ENCODE results near the gene NBPF1.
"Not testable (repeated sequence)": the region's sequence is repeated elsewhere in the genome, so short reads cannot be mapped to it uniquely, and the experiment has no call there.

The NBPF1 gene

GRCh38 chr1:16613185-16614147, at the start of gene NBPF1:
Gene NBPF1 (minus strand): TSS chr1:16613564.
- TF ChIP-seq JUND (IDR thresholded peaks at IDR 0.05; ENCODE audit: low read depth) = no peak
- peak; percentile 97 to 100 for DNase-seq (ENCODE audit: low read depth in 1 of 2, low spot score in 1 of 2)
- in situ Hi-C loops (cut with HindIII; ENCODE audit: low pct_unique_long_range_greater_than_20kb, low sequenced_read_pairs) = no loop called here

- DNase-seq (ENCODE audit: low read depth in 1 of 2, low spot score in 1 of 2); in situ Hi-C loops (cut with HindIII; ENCODE audit: low pct_unique_long_range_greater_than_20kb, low sequenced_read_pairs): not testable (repeated sequence)
Observed at GRCh38 chr1:16658234-16658633, 44.9 kb upstream of the NBPF1 start.

- DNase-seq (ENCODE audit: low read depth in 1 of 2, low spot score in 1 of 2); in situ Hi-C loops (cut with HindIII; ENCODE audit: low pct_unique_long_range_greater_than_20kb, low sequenced_read_pairs): not testable (repeated sequence)
Observed at GRCh38 chr1:16656981-16657683, 43.8 kb upstream of the NBPF1 start.

- in situ Hi-C loops (cut with HindIII; ENCODE audit: low pct_unique_long_range_greater_than_20kb, low sequenced_read_pairs); DNase-seq (ENCODE audit: low read depth in 1 of 2, low spot score in 1 of 2): not testable (repeated sequence)
Observed at GRCh38 chr1:16656574-16656973, 43.2 kb upstream of the NBPF1 start.

- in situ Hi-C loops (cut with HindIII; ENCODE audit: low pct_unique_long_range_greater_than_20kb, low sequenced_read_pairs); DNase-seq (ENCODE audit: low read depth in 1 of 2, low spot score in 1 of 2): not testable (repeated sequence)
Observed at GRCh38 chr1:16651560-16651959, 38.2 kb upstream of the NBPF1 start.

GRCh38 chr1:16649960-16650359, 36.6 kb upstream of the NBPF1 start:
- in situ Hi-C loops (cut with HindIII; ENCODE audit: low pct_unique_long_range_greater_than_20kb, low sequenced_read_pairs); DNase-seq (ENCODE audit: low read depth in 1 of 2, low spot score in 1 of 2): not testable (repeated sequence)

GRCh38 chr1:16649390-16649789, 36.0 kb upstream of the NBPF1 start:
- DNase-seq (ENCODE audit: low read depth in 1 of 2, low spot score in 1 of 2); in situ Hi-C loops (cut with HindIII; ENCODE audit: low pct_unique_long_range_greater_than_20kb, low sequenced_read_pairs): not testable (repeated sequence)

- DNase-seq (ENCODE audit: low read depth in 1 of 2, low spot score in 1 of 2); in situ Hi-C loops (cut with HindIII; ENCODE audit: low pct_unique_long_range_greater_than_20kb, low sequenced_read_pairs): not testable (repeated sequence)
Observed at GRCh38 chr1:16648756-16649155, 35.4 kb upstream of the NBPF1 start.

GRCh38 chr1:16648250-16648649, 34.9 kb upstream of the NBPF1 start:
- DNase-seq (ENCODE audit: low read depth in 1 of 2, low spot score in 1 of 2); in situ Hi-C loops (cut with HindIII; ENCODE audit: low pct_unique_long_range_greater_than_20kb, low sequenced_read_pairs): not testable (repeated sequence)

GRCh38 chr1:16647179-16648176, 34.1 kb upstream of the NBPF1 start:
- in situ Hi-C loops (cut with HindIII; ENCODE audit: low pct_unique_long_range_greater_than_20kb, low sequenced_read_pairs); DNase-seq (ENCODE audit: low read depth in 1 of 2, low spot score in 1 of 2): not testable (repeated sequence)

GRCh38 chr1:16646716-16647115, 33.4 kb upstream of the NBPF1 start:
- DNase-seq (ENCODE audit: low read depth in 1 of 2, low spot score in 1 of 2); in situ Hi-C loops (cut with HindIII; ENCODE audit: low pct_unique_long_range_greater_than_20kb, low sequenced_read_pairs): not testable (repeated sequence)

GRCh38 chr1:16646061-16646664, 32.8 kb upstream of the NBPF1 start:
- DNase-seq (ENCODE audit: low read depth in 1 of 2, low spot score in 1 of 2); in situ Hi-C loops (cut with HindIII; ENCODE audit: low pct_unique_long_range_greater_than_20kb, low sequenced_read_pairs): not testable (repeated sequence)

- DNase-seq (ENCODE audit: low read depth in 1 of 2, low spot score in 1 of 2); in situ Hi-C loops (cut with HindIII; ENCODE audit: low pct_unique_long_range_greater_than_20kb, low sequenced_read_pairs): not testable (repeated sequence)
Observed at GRCh38 chr1:16645271-16646060, 32.1 kb upstream of the NBPF1 start.

- peak; percentile 94 to 97 for DNase-seq (ENCODE audit: low read depth in 1 of 2, low spot score in 1 of 2)
- in situ Hi-C loops (cut with HindIII; ENCODE audit: low pct_unique_long_range_greater_than_20kb, low sequenced_read_pairs) = not testable (repeated sequence)
Observed at GRCh38 chr1:16644482-16645270, 31.3 kb upstream of the NBPF1 start.

Measured in T47D (cell line).